Smooth muscle cell (in vitro differentiated cells): ENCODE data around the gene WWOX. TPM values are rescaled to one million over a fixed set of nuclear protein-coding genes. Genes with fewer than 3 reads are reported as not detected.

Experiments used
- DNase-seq: peaks from one replicate; lab custom pipeline; 2025; ENCODE audit not compliant: unreplicated experiment; lab: John Stamatoyannopoulos, UW
- H2AFZ ChIP-seq: fragments of 200-600 bp; sonication (generic); 2 replicates; pipeline ENCODE4 v1.6.0; 2016; ENCODE audit warnings: antibody characterized with exemption, low read depth, mild to moderate bottlenecking
- H3F3A ChIP-seq: fragments of 200-600 bp; sonication (generic); 2 replicates; pipeline ENCODE4 v1.6.0; 2017; ENCODE audit warnings: antibody characterized with exemption, low read depth
- H3K27ac ChIP-seq: fragments of 200-600 bp; sonication (generic); 2 replicates; pipeline ENCODE4 v1.5.1; 2016; ENCODE audit warnings: low read depth, mild to moderate bottlenecking
- H3K27me3 ChIP-seq: fragments of 200-600 bp; sonication (generic); 2 replicates; pipeline ENCODE4 v1.6.1; 2016; ENCODE audit warnings: low read depth, mild to moderate bottlenecking
- H3K36me3 ChIP-seq: fragments of 200-600 bp; sonication (generic); 2 replicates; pipeline ENCODE4 v1.5.1; 2016; ENCODE audit warnings: low read depth
- H3K4me1 ChIP-seq: fragments of 200-600 bp; sonication (generic); 2 replicates; pipeline ENCODE4 v1.5.1; 2016; ENCODE audit warnings: low read depth
- H3K4me2 ChIP-seq: fragments of 200-600 bp; sonication (generic); 2 replicates; pipeline ENCODE4 v1.6.0; 2016; ENCODE audit warnings: mild to moderate bottlenecking
- H3K4me3 ChIP-seq: fragments of 200-600 bp; sonication (generic); 2 replicates; pipeline ENCODE4 v1.5.1; 2016; ENCODE audit warnings: mild to moderate bottlenecking
- H3K79me2 ChIP-seq: fragments of 200-600 bp; sonication (generic); 2 replicates; pipeline ENCODE4 v1.6.0; 2016; ENCODE audit warnings: low read depth, mild to moderate bottlenecking
- H3K9ac ChIP-seq: fragments of 200-600 bp; sonication (generic); 2 replicates; pipeline ENCODE4 v1.6.0; 2016; ENCODE audit warnings: low read depth
- H3K9me3 ChIP-seq: fragments of 200-600 bp; sonication (generic); replicated peaks from 2 replicates; pipeline ENCODE4 v1.5.1; 2016; ENCODE audit warnings: low read depth
- H4K20me1 ChIP-seq: fragments of 200-600 bp; sonication (generic); 2 replicates; pipeline ENCODE4 v1.6.0; 2016; ENCODE audit warnings: low read depth
- CTCF ChIP-seq: fragments of 200-600 bp; sonication (generic); IDR thresholded peaks from 2 replicates; pipeline ENCODE4 v1.5.1; 2017; ENCODE audit warnings: borderline replicate concordance, mild to moderate bottlenecking, antibody characterized with exemption; ENCODE audit not compliant: insufficient read depth, poor library complexity, severe bottlenecking
- WGBS: methylation state at CpG from one replicate; pipeline ENCODE4 v1.1.7; 2016; ENCODE audit warnings: low lambda C conversion rate; 5-methylcytosine and 5-hydroxymethylcytosine counted together
- polyA plus RNA-seq: library from polyadenylated mRNA; unstranded; fragments of >200 nt; fragmentation: Nextera tagmentation; extraction: Ambion mirVana; gene quantifications from 2 replicates; pipeline ENCODE4 v1.2.1, GENCODE V29; 2016
- total RNA-seq: library from RNA; depleted of rRNA; stranded (reverse); fragments of >200 nt; gene quantifications from 2 replicates; pipeline ENCODE4 v1.2.3, GENCODE V29; 2014

WWOX gene
- total and polyA plus RNA-seq, 2 experiments from 2014 or later, result 7.5 to 14.0 TPM

GRCh38 chr16:78664811-78665772, 565.6 kb downstream of the WWOX start:
- no peaks in the 10 kb centered on the region for H3K9me3 ChIP-seq
- no peak for TF ChIP-seq CTCF
- no peak overlapping the region for H2AFZ ChIP-seq
- no peaks in the 10 kb centered on the region for H3K36me3 ChIP-seq
- no peaks in the 10 kb centered on the region for H3F3A ChIP-seq
- no peak for DNase-seq
- 66% methylated on average over 19 of the region's 19 CpGs for whole genome bisulfite sequencing
- H3K27me3 ChIP-seq, result no peaks in the 10 kb centered on the region
- H4K20me1 ChIP-seq, result no peaks in the 10 kb centered on the region
- no peaks in the 10 kb centered on the region for H3K79me2 ChIP-seq
- H3K9ac ChIP-seq, result no peak overlapping the region
- peak overlapping the region; percentile 25 for H3K4me2 ChIP-seq
- H3K4me1 ChIP-seq, result peaks cover 16% of the 10 kb centered on the region
- H3K27ac ChIP-seq, result no peak overlapping the region
- H3K4me3 ChIP-seq, result no peak overlapping the region

DNA sequence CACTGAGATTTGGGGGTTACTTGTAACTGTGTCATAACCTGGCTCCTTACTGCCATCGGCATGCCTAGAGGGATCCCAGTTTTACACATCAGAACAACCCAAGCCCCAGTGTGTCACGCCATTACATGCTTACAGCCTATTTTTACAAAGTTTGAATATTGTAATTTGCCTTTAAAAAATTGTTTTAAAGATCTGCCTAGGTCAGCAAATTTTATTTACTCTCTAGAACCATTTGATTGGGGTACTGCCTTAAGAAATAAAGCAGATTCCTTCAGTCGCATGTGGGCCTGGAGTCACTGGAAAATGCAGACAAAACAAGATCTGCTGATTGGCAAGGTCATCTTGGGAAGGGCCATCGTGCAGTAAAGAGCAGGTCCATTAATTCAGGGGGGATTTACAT, 566.9 kb downstream of the WWOX start:
- Histone ChIP-seq H3K36me3 (no peaks in the 10 kb centered on the region), H3K4me3 (no peak overlapping the region), H3K4me2 (no peak overlapping the region), H3K79me2 (no peaks in the 10 kb centered on the region), H3K27ac (no peak overlapping the region), H3K4me1 (peaks cover 17% of the 10 kb centered on the region), H3K9me3 (no peaks in the 10 kb centered on the region), H3F3A (no peaks in the 10 kb centered on the region), H2AFZ (no peak overlapping the region), H3K27me3 (no peaks in the 10 kb centered on the region), H3K9ac (no peak overlapping the region), H4K20me1 (no peaks in the 10 kb centered on the region)
- 58% methylated on average over 4 of the region's 4 CpGs for WGBS
- no peak for TF ChIP-seq CTCF
- no peak for DNase-seq

DNA sequence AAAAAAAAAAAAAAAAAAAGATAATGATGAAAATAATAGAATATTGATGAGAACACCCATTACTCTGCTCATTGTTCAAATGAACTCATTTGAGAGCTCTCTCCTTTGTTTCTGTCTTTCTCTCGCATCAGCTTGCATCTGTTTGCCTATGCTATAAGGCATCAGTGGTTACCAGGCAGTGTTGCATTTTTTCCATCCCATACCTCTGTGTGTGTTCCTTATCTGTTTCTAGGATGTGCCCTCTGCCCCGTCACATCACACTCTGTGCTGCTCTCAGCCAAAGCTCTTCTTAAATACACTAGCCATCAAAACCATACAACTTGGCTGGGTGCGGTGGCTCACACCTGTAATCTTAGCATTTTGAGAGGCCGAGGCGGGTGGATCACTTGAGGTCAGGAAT, 568.2 kb downstream of the WWOX start:
- H3K4me3 ChIP-seq, result no peak overlapping the region
- H3K27ac ChIP-seq, result no peak overlapping the region
- no peak for TF ChIP-seq CTCF
- WGBS, result 95% methylated on average over 5 of the region's 5 CpGs
- no peaks in the 10 kb centered on the region for H3K36me3 ChIP-seq
- no peak overlapping the region for H3K4me2 ChIP-seq
- H3F3A ChIP-seq, result no peaks in the 10 kb centered on the region
- no peaks in the 10 kb centered on the region for H3K9me3 ChIP-seq
- H3K27me3 ChIP-seq, result no peaks in the 10 kb centered on the region
- no peaks in the 10 kb centered on the region for H4K20me1 ChIP-seq
- no peaks in the 10 kb centered on the region for H3K79me2 ChIP-seq
- no peak overlapping the region for H3K9ac ChIP-seq
- no peak overlapping the region for H2AFZ ChIP-seq
- no peak for DNase-seq
- H3K4me1 ChIP-seq, result peaks cover 17% of the 10 kb centered on the region
